Chondrocyte (in vitro differentiated cells): Measurements from ENCODE around the gene RBM33. TPM values are rescaled to one million over a fixed set of nuclear protein-coding genes. Genes with fewer than 3 reads are reported as not detected.
A peak's percentile ranks its signal among the peaks of the same experiment; 100 is the strongest.

Experiments used
- DNase-seq: peaks from one replicate; pipeline ENCODE4 v3.0.0; 2021; ENCODE audit warnings: mixed read lengths, low spot score
- H3K27ac Mint-ChIP-seq: one replicate; pipeline ENCODE4 v1.8.0; 2021; ENCODE audit warnings: mild to moderate bottlenecking, moderate library complexity, mixed read lengths; ENCODE audit not compliant: unreplicated experiment
- H3K27me3 Mint-ChIP-seq: 2 replicates; pipeline ENCODE4 v1.8.0; 2021; ENCODE audit warnings: low read depth, mixed read lengths
- H3K36me3 Mint-ChIP-seq: 2 replicates; pipeline ENCODE4 v1.8.0; 2021; ENCODE audit warnings: low read depth, mixed read lengths
- H3K4me1 Mint-ChIP-seq: 2 replicates; pipeline ENCODE4 v1.8.0; 2021; ENCODE audit warnings: low read depth, mild to moderate bottlenecking, mixed read lengths
- H3K4me3 Mint-ChIP-seq: one replicate; pipeline ENCODE4 v1.8.0; 2021; ENCODE audit warnings: mild to moderate bottlenecking, moderate library complexity, mixed read lengths; ENCODE audit not compliant: unreplicated experiment
- H3K9me3 Mint-ChIP-seq: 2 replicates; pipeline ENCODE4 v1.8.0; 2021; ENCODE audit warnings: low read depth, mixed read lengths
- CTCF ChIP-seq: fragments of 200-600 bp; sonication (generic); IDR thresholded peaks from 2 replicates; pipeline ENCODE4 v1.5.0; 2021; ENCODE audit warnings: antibody characterized with exemption, mild to moderate bottlenecking, moderate library complexity
- total RNA-seq: library from RNA; stranded (reverse); gene quantifications from 3 replicates; pipeline ENCODE4 v1.2.1, GENCODE V29; 2021

The RBM33 gene
- total RNA-seq, 1 donor from 2014 or later, result 43.8 TPM

DNA sequence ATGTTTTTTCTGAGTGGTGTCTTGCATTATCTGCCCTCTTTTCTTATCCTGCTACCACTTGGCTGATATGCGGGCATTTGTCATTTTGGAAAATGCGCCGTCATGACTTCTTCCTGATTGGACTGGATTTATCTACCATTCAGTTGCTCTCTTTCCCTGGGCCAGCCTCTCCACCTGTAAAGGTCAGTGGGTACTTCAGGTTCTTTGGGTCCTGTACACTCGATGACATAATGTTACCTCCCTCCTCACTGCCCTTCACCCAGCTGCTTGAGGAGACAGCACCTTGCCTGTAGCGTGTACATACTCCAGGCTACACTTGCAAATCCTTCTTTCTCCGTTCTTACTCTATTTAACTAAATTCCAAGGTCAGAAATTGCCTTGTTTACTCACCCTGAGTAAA is 83.7 kb downstream of the RBM33 start:
- TF ChIP-seq CTCF, result no peak
- no peak for DNase-seq
- Mint-ChIP-seq H3K4me3 (no peak overlapping the region), H3K27ac (no peak overlapping the region), H3K36me3 (peaks cover 7% of the 10 kb centered on the region), H3K4me1 (peaks cover 19% of the 10 kb centered on the region), H3K9me3 (no peaks in the 10 kb centered on the region), H3K27me3 (no peaks in the 10 kb centered on the region)

DNA sequence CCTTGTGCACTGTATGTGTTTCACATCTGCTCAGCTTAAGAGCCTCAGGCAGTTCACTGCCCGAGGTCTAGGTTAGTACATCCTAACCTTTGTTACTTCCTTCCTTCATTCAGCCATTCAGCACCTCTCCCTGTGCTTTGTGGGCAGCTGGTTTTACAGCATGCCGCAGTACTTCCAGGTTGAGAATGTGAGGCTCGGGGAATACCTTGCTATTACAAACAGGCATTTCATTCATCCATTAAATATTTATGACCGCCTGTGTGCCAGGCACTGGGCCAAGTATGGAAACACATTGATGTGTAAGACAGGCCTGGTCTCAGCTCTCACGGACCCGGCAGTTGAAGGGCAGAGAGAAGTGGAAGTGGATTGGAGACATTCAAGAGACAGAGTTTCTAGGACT is 85.4 kb downstream of the RBM33 start:
- Mint-ChIP-seq H3K36me3 (peaks cover 2% of the 10 kb centered on the region), H3K4me1 (peaks cover 19% of the 10 kb centered on the region), H3K4me3 (no peak overlapping the region), H3K9me3 (no peaks in the 10 kb centered on the region), H3K27ac (peak overlapping the region; percentile 49), H3K27me3 (no peaks in the 10 kb centered on the region)
- TF ChIP-seq CTCF, result no peak
- DNase-seq, result no peak

GRCh38 chr7:155731380-155731779 is 86.9 kb downstream of the RBM33 start:
- H3K4me1 Mint-ChIP-seq, result peaks cover 19% of the 10 kb centered on the region
- peak overlapping the region; percentile 52 for H3K27ac Mint-ChIP-seq
- no peak overlapping the region for H3K4me3 Mint-ChIP-seq
- H3K36me3 Mint-ChIP-seq, result peaks cover 2% of the 10 kb centered on the region
- no peak for DNase-seq
- H3K9me3 Mint-ChIP-seq, result no peaks in the 10 kb centered on the region
- no peak for TF ChIP-seq CTCF
- no peaks in the 10 kb centered on the region for H3K27me3 Mint-ChIP-seq

DNA sequence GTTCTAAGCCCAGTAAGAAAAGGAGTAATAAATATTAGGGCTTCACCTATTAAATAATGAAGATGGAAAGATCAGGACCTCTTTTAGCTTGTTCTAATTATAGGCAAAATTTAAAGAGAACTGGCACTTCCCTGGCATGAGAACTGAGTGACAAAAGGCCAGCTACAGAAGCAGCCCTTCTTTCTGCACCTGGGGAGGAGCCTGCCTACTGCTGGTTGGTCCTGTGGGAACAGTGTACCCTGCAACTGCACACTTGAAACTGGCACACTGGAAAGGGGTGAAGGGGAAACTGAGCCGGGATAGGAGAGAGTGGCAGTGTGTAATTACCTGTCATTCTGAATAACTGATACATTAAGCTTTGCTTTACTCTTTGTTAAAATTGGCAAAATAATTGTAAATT is 87.4 kb downstream of the RBM33 start:
- Mint-ChIP-seq H3K27me3 (no peaks in the 10 kb centered on the region), H3K36me3 (peaks cover 2% of the 10 kb centered on the region), H3K4me3 (no peak overlapping the region), H3K4me1 (peaks cover 19% of the 10 kb centered on the region), H3K9me3 (no peaks in the 10 kb centered on the region), H3K27ac (peak overlapping the region; percentile 52)
- no peak for DNase-seq
- TF ChIP-seq CTCF, result no peak

DNA sequence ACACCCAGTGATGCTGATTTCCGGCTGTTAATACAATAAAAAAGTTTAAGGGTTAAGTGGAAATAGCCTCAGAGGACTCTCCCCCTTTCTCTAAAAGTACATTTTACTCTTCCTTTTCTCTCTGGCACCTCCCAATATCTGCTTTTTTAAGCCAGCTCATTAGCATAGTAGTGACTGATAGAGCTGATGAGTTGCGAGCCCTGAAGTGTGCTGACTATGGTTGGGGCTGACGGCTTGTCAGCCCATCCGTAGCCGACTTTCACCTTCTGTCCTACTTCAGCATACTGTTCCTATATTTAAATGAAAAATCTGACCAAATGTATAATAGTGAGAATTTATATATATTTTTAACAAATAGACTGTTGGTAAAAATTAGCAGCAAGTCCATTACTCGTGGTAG is 87.8 kb downstream of the RBM33 start:
- no peak for DNase-seq
- H3K27me3 Mint-ChIP-seq, result no peaks in the 10 kb centered on the region
- no peak overlapping the region for H3K27ac Mint-ChIP-seq
- peaks cover 19% of the 10 kb centered on the region for H3K4me1 Mint-ChIP-seq
- no peaks in the 10 kb centered on the region for H3K9me3 Mint-ChIP-seq
- H3K4me3 Mint-ChIP-seq, result no peak overlapping the region
- H3K36me3 Mint-ChIP-seq, result peaks cover 2% of the 10 kb centered on the region
- no peak for TF ChIP-seq CTCF
